HG03521 (cell line): ENCODE results near the gene HMSD.

Source experiments
- ATAC-seq: cut with Tn5 transposase; IDR thresholded peaks from one replicate; pipeline ENCODE4 v1.9.1; 2021; ENCODE audit warnings: mild to moderate bottlenecking, moderate library complexity; ENCODE audit not compliant: unreplicated experiment

The HMSD gene

GRCh38 chr18:63987743-63988142 is 38.6 kb downstream of the HMSD start:
- no peak for ATAC-seq

GRCh38 chr18:63992751-63993150 is 43.6 kb downstream of the HMSD start:
- ATAC-seq = no peak

DNA sequence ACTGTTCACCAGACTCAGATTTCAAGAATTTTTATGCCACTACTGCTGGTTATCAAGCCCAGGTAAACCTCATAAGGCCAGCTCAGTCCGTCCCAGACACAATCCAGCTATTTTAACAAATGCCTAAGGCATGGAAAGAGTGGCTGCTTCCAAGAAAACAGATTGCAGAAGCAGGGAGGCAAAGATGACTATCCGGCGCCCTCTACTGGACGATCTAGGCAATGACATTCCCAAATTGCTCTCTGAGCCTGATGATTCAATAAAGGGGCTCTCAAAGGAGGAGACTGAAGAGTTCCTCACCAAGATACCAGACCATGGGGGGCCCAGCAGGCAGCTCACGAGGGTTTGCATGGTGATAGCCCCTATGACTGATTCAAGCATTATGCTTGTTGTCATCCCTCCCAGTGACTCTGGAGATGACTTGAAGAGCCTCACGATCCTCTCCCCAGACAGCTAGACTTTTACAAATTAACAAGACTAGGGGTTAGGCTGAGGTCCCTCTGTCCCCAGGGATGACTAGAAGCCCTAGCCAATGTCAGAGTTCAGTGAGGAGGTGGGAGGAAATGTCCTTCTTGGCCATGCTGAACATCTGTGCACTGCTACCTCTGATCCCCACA is 45.8 kb downstream of the HMSD start:
- ATAC-seq = no peak

DNA sequence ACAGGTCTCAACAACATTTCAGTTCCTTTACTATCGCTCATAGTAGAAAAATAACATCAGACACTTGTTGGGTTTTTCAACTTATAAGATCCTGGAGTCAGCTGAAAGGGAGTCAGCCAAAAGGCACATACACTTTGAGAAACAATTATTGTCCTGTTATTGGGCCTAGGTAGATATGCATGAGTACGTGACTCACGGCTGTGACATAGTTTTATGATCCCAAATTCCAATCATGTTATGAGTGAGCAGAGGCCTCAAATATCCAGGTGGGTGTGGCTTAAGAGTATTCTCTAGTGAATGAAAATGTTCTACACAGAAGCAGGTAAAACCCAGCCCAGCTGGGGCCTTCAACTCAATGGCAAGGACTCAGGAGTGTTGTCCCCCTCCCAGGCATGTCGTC is 47.9 kb downstream of the HMSD start:
- ATAC-seq = no peak

GRCh38 chr18:63997606-63998005 is 48.5 kb downstream of the HMSD start:
- ATAC-seq = no peak

- ATAC-seq = no peak
These were observed 50.8 kb downstream of the HMSD start for GRCh38 chr18:63999871-64000270.

- no peak for ATAC-seq
These were observed 53.5 kb downstream of the HMSD start for GRCh38 chr18:64002581-64002980.

DNA sequence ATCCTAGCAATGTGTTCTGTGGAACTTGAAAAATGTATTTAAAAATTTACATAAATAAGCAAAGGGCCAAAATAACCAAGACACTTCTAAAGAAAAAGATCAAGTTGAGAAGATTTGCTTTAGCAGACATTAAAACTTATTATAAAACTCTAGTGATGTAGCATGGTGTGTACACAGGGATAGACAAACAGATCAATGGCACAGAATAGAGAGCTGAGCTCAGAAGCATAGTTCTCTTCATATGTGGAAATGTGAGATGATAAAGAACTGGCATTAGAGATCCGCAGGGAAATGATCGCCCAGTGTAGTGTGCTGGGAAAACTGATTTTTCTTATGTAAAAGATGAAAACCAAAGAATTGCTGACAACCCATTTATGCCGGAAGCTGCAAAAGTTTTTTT is 60.2 kb downstream of the HMSD start:
- ATAC-seq = no peak
